GM23338 (cell line): Measurements from ENCODE around the gene RPS6KA1. TPM values are rescaled to one million over a fixed set of nuclear protein-coding genes. Genes with fewer than 3 reads are reported as not detected.

Experiments used
- ATAC-seq: fragments of 200-7000 bp; cut with Tn5 transposase; 3 replicates; pipeline ENCODE4 v1.9.1; 2020
- DNase-seq: peaks from one replicate; pipeline ENCODE4 v3.0.0-alpha.2; 2015; ENCODE audit warnings: low spot score
- H2AFZ ChIP-seq: fragments of 200-600 bp; sonication (generic); 2 replicates; pipeline ENCODE4 v1.8.0; 2016; ENCODE audit warnings: antibody characterized with exemption, mild to moderate bottlenecking, moderate library complexity
- H3F3A ChIP-seq: fragments of 200-600 bp; sonication (generic); replicated peaks from 2 replicates; pipeline ENCODE4 v1.8.0; 2017; ENCODE audit warnings: antibody characterized with exemption, mixed run types, low read depth
- H3K27ac ChIP-seq: fragments of 200-600 bp; sonication (generic); 2 replicates; pipeline ENCODE4 v1.6.1; 2016; ENCODE audit warnings: low read depth
- H3K27me3 ChIP-seq: fragments of 200-600 bp; sonication (generic); 2 replicates; pipeline ENCODE4 v1.8.0; 2016; ENCODE audit warnings: mild to moderate bottlenecking, mixed run types, moderate library complexity; ENCODE audit not compliant: insufficient read depth
- H3K36me3 ChIP-seq: fragments of 200-600 bp; sonication (generic); 2 replicates; pipeline ENCODE4 v1.8.0; 2016; ENCODE audit warnings: mild to moderate bottlenecking; ENCODE audit not compliant: insufficient read depth
- H3K4me1 ChIP-seq: fragments of 200-600 bp; sonication (generic); 2 replicates; pipeline ENCODE4 v1.8.0; 2016; ENCODE audit warnings: mild to moderate bottlenecking, moderate library complexity; ENCODE audit not compliant: insufficient read depth
- H3K4me2 ChIP-seq: fragments of 200-600 bp; sonication (generic); 2 replicates; pipeline ENCODE4 v1.7.1; 2017; ENCODE audit warnings: mixed run types
- H3K4me3 ChIP-seq: fragments of 200-600 bp; sonication (generic); 2 replicates; pipeline ENCODE4 v1.6.1; 2016; ENCODE audit warnings: mixed run types
- H3K79me2 ChIP-seq: fragments of 200-600 bp; sonication (generic); replicated peaks from 2 replicates; pipeline ENCODE4 v1.8.0; 2017; ENCODE audit warnings: mild to moderate bottlenecking; ENCODE audit not compliant: insufficient read depth
- H3K9me2 ChIP-seq: fragments of 200-600 bp; sonication (generic); 2 replicates; pipeline ENCODE4 v1.8.0; 2017; ENCODE audit not compliant: insufficient read depth
- H4K20me1 ChIP-seq: fragments of 200-600 bp; sonication (generic); replicated peaks from 2 replicates; pipeline ENCODE4 v1.8.0; 2017; ENCODE audit warnings: mild to moderate bottlenecking; ENCODE audit not compliant: insufficient read depth
- H3K27ac Mint-ChIP-seq: 2 replicates; pipeline ENCODE4 v1.8.0; 2020; ENCODE audit warnings: inconsistent platforms, mild to moderate bottlenecking, moderate library complexity, mixed read lengths
- H3K27me3 Mint-ChIP-seq: 3 replicates; pipeline ENCODE4 v1.8.0; 2022; ENCODE audit warnings: low read depth, mild to moderate bottlenecking, moderate library complexity, mixed read lengths, inconsistent platforms; ENCODE audit not compliant: insufficient read depth, poor library complexity
- H3K36me3 Mint-ChIP-seq: 3 replicates; pipeline ENCODE4 v1.8.0; 2021; ENCODE audit warnings: low read depth, mild to moderate bottlenecking, inconsistent platforms, moderate library complexity, mixed read lengths
- H3K4me1 Mint-ChIP-seq: 3 replicates; pipeline ENCODE4 v1.8.0; 2020; ENCODE audit warnings: mild to moderate bottlenecking, inconsistent platforms, mixed read lengths
- H3K4me3 Mint-ChIP-seq: 3 replicates; pipeline ENCODE4 v1.8.0; 2021; ENCODE audit warnings: moderate library complexity, mild to moderate bottlenecking, inconsistent platforms, mixed read lengths
- H3K9me3 Mint-ChIP-seq: 3 replicates; pipeline ENCODE4 v1.8.0; 2020; ENCODE audit warnings: moderate library complexity, mild to moderate bottlenecking, inconsistent platforms, mixed read lengths
- CREB1 ChIP-seq: fragments of 250-450 bp; sonication (Bioruptor Pico); IDR thresholded peaks from 2 replicates; pipeline ENCODE4 v1.5.0; 2020; ENCODE audit warnings: low read depth, mild to moderate bottlenecking, moderate library complexity
- ZNF331 ChIP-seq: fragments of 250-450 bp; sonication (Bioruptor Pico); IDR thresholded peaks from 2 replicates; pipeline ENCODE4 v1.5.0; 2020; ENCODE audit warnings: low read depth, mild to moderate bottlenecking, moderate library complexity
- ZNF462 ChIP-seq: fragments of 250-450 bp; sonication (Bioruptor Pico); IDR thresholded peaks from 2 replicates; pipeline ENCODE4 v1.5.0; 2020; ENCODE audit warnings: mild to moderate bottlenecking, moderate library complexity
- polyA plus RNA-seq: library from polyadenylated mRNA; unstranded; fragments of >200 nt; fragmentation: Nextera tagmentation; extraction: Ambion mirVana; gene quantifications from 2 replicates; pipeline ENCODE4 v1.2.1, GENCODE V29; 2016
- total RNA-seq: library from RNA; depleted of rRNA; stranded (reverse); fragments of >200 nt; shearing (Covaris generic); gene quantifications from 2 replicates; pipeline ENCODE4 v1.2.3, GENCODE V29; 2014
- TF ChIP-seq, protein P1 (sequence below): IDR thresholded peaks from 2 replicates; pipeline ENCODE4 v1.6.1; 2016; ENCODE audit warnings: antibody characterized with exemption

The RPS6KA1 gene
- total and polyA plus RNA-seq, 2 experiments from 2014 or later: 28.3 to 68.6 TPM

DNA sequence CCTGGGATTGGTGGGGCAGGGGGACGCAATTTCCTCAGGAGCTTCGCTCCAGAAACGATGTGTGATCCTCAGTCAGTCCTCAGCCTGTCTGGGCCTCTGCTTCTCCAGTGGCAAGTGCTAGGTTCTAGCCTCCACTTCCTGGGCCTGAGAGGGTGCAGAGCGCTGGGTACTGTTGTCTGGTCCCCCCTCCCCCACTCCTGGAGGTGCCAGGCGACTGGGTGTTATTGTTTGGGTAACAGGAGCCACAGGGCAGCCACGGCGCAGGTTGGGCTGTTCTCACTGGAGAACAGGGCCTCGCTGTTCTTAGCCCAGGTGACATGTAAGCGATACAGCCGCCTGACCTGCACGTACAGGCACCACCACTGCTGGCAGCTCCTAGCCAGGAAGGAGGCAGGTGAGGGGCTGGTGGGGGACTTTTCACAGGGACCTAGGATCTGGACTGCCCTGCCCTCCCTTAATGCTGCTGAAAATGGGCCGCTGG lies 2.1 kb downstream of the RPS6KA1 start:
- Histone ChIP-seq H2AFZ (0 out of 2 replicates have a peak overlapping the region, but pooled peaks have one; percentile 3), H3K4me1 (peaks cover 20% of the 10 kb centered on the region), H3K4me2 (peak overlapping the region; percentile 99), H3F3A (peaks cover 14% of the 10 kb centered on the region; the same call in 1 of the 2 replicates), H3K27me3 (no peaks in the 10 kb centered on the region), H3K36me3 (no peaks in the 10 kb centered on the region), H4K20me1 (peaks cover 7% of the 10 kb centered on the region), H3K27ac (peak overlapping the region; percentile 88), H3K79me2 (peaks cover 37% of the 10 kb centered on the region), H3K9me2 (no peaks in the 10 kb centered on the region), H3K4me3 (peak overlapping the region; percentile 95)
- H3K27me3 Mint-ChIP-seq: peaks cover 6% of the 10 kb centered on the region
- ATAC-seq: peak; percentile 3
- TF ChIP-seq, protein P1, sequence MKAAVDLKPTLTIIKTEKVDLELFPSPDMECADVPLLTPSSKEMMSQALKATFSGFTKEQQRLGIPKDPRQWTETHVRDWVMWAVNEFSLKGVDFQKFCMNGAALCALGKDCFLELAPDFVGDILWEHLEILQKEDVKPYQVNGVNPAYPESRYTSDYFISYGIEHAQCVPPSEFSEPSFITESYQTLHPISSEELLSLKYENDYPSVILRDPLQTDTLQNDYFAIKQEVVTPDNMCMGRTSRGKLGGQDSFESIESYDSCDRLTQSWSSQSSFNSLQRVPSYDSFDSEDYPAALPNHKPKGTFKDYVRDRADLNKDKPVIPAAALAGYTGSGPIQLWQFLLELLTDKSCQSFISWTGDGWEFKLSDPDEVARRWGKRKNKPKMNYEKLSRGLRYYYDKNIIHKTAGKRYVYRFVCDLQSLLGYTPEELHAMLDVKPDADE: no peak
- TF ChIP-seq CREB1 (CRISPR knock-in tag) (no peak), ZNF331 (CRISPR knock-in tag) (no peak), ZNF462 (CRISPR knock-in tag) (no peak)
- H3K27ac Mint-ChIP-seq: peak overlapping the region; percentile 72
- H3K4me3 Mint-ChIP-seq: peak overlapping the region; percentile 89
- H3K9me3 Mint-ChIP-seq: no peaks in the 10 kb centered on the region
- DNase-seq: peak; percentile 48
- H3K36me3 Mint-ChIP-seq: no peaks in the 10 kb centered on the region
- peaks cover 18% of the 10 kb centered on the region; the same call in 2 of the 3 replicates for H3K4me1 Mint-ChIP-seq
